ENCODE measurements around the gene PTMA. TPM values are rescaled to one million over a fixed set of nuclear protein-coding genes. Genes with fewer than 3 reads are reported as not detected.

PTMA gene
- total RNA-seq, 1 experiment from 2014 or later = 1,625 TPM

- Histone ChIP-seq H4K20me1 (ENCODE audit: low read length) (no peaks in the 10 kb centered on the region), H3K36me3 (ENCODE audit: low read depth, low read length) (no peaks in the 10 kb centered on the region), H3K4me1 (ENCODE audit: insufficient read depth, low read length) (no peaks in the 10 kb centered on the region), H3K79me2 (ENCODE audit: low read length) (no peaks in the 10 kb centered on the region), H3K27me3 (ENCODE audit: low read length) (no peaks in the 10 kb centered on the region), H3K4me3 (ENCODE audit: low read length) (no peak overlapping the region), H3K4me2 (ENCODE audit: low read length) (no peak overlapping the region), H3K9me3 (ENCODE audit: low read length) (no peaks in the 10 kb centered on the region), H3K27ac (ENCODE audit: low read length) (no peak overlapping the region), H3F3A (ENCODE audit: low read length, unreplicated experiment) (no peaks in the 10 kb centered on the region), H3K9me2 (replicated peaks; ENCODE audit: low read length) (no peaks in the 10 kb centered on the region), H3K9ac (ENCODE audit: low read length) (no peak overlapping the region), H2AFZ (ENCODE audit: low read length) (no peak overlapping the region)
- no TSS peak for BruUV-seq (replicated peaks)
- ChIA-PET POLR2A (ENCODE audit: unreplicated experiment) (no interaction called here), CTCF (interaction anchor here (0.5 kb wide), 1 partner anchor 21 kb away, joined by 4 read pairs; no protein-coding TSS in a partner anchor)
- TF ChIP-seq EZH2 (IDR thresholded peaks at IDR 0.05; ENCODE audit: low read length, unreplicated experiment) (no peak), EZH2phosphoT487 (IDR thresholded peaks at IDR 0.05; ENCODE audit: borderline replicate concordance, low read length) (no peak)
- TF ChIP-seq, protein P1, sequence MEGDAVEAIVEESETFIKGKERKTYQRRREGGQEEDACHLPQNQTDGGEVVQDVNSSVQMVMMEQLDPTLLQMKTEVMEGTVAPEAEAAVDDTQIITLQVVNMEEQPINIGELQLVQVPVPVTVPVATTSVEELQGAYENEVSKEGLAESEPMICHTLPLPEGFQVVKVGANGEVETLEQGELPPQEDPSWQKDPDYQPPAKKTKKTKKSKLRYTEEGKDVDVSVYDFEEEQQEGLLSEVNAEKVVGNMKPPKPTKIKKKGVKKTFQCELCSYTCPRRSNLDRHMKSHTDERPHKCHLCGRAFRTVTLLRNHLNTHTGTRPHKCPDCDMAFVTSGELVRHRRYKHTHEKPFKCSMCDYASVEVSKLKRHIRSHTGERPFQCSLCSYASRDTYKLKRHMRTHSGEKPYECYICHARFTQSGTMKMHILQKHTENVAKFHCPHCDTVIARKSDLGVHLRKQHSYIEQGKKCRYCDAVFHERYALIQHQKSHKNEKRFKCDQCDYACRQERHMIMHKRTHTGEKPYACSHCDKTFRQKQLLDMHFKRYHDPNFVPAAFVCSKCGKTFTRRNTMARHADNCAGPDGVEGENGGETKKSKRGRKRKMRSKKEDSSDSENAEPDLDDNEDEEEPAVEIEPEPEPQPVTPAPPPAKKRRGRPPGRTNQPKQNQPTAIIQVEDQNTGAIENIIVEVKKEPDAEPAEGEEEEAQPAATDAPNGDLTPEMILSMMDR (conservative IDR thresholded peaks at IDR 0.05; ENCODE audit: low read depth, low read length) = no peak
- no peak for DNase-seq
- intact Hi-C loops (cut with micrococcal nuclease) = no loop called here
- no peak for ATAC-seq
These were observed 9.3 kb upstream of the PTMA start for GRCh38 chr2:231699006-231699405.

DNA sequence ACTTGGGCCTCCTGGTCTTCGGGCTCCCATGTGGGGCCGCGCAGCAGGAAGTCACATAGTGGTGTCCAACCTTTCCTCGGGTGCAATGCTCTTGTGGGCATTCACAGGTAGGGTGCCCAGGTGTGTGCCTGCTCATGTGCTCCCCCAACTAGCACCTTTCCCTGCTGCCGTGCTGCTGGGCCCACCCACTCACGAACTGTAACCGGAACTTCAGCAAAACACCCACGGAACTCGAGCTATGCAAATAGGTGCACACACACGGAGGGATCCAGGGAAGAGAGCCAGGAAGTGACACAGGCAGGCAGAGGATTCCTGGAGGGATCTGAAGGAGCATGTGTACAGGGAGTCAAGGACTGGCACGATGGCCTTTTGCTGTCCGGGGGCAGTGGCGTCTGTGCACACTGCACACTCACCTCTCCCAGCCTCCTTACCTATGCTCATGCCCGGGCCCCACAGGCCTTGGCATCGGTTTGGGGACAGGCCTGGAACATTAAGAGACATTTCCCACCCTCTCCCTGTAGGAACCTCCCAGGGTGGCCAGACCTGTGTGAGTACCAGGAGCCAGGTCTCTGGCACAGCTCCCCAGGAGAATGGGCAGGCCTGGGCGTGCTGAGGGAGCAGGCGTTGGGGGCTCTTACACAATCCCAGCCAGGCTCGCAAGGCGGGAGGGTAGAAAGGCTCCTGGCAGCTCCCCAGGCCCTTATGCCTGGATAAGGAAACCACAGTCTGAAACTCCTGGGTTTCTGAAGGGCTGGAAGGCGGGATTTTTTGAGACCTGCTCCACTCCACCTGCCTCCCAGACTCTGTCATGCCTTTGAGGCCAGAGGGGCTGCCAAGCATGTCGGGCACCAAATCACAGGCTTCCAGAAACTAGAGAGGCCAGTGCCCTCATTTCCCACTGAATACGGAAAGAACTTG is 6.6 kb upstream of the PTMA start:
- no peak overlapping the region for H3K4me3 ChIP-seq (ENCODE audit: low read length)
- H3K27ac ChIP-seq (ENCODE audit: low read length) = no peak overlapping the region
- ATAC-seq (peak; percentile 16; the same call in 1 of the 2 replicates), DNase-seq (no peak)
- no peak overlapping the region for H3K9ac ChIP-seq (ENCODE audit: low read length)
- no peaks in the 10 kb centered on the region for H3K27me3 ChIP-seq (ENCODE audit: low read length)
- H3K36me3 ChIP-seq (ENCODE audit: low read depth, low read length) = no peaks in the 10 kb centered on the region
- no peak overlapping the region for H2AFZ ChIP-seq (ENCODE audit: low read length)
- TF ChIP-seq, protein P1 (conservative IDR thresholded peaks at IDR 0.05; ENCODE audit: low read depth, low read length) = no peak
- no peak for TF ChIP-seq EZH2 (IDR thresholded peaks at IDR 0.05; ENCODE audit: low read length, unreplicated experiment)
- TF ChIP-seq EZH2phosphoT487 (IDR thresholded peaks at IDR 0.05; ENCODE audit: borderline replicate concordance, low read length) = no peak
- ChIA-PET CTCF (no interaction called here), POLR2A (ENCODE audit: unreplicated experiment) (no interaction called here)
- H3K9me2 ChIP-seq (replicated peaks; ENCODE audit: low read length) = no peaks in the 10 kb centered on the region
- H3K9me3 ChIP-seq (ENCODE audit: low read length) = no peaks in the 10 kb centered on the region
- BruUV-seq (replicated peaks) = no TSS peak
- peaks cover 6% of the 10 kb centered on the region; the same call in 1 of the 2 replicates for H3K4me1 ChIP-seq (ENCODE audit: insufficient read depth, low read length)
- intact Hi-C loops (cut with micrococcal nuclease) = no loop called here
- H4K20me1 ChIP-seq (ENCODE audit: low read length) = no peaks in the 10 kb centered on the region
- no peaks in the 10 kb centered on the region for H3F3A ChIP-seq (ENCODE audit: low read length, unreplicated experiment)
- H3K79me2 ChIP-seq (ENCODE audit: low read length) = peaks cover 15% of the 10 kb centered on the region
- H3K4me2 ChIP-seq (ENCODE audit: low read length) = no peak overlapping the region

DNA sequence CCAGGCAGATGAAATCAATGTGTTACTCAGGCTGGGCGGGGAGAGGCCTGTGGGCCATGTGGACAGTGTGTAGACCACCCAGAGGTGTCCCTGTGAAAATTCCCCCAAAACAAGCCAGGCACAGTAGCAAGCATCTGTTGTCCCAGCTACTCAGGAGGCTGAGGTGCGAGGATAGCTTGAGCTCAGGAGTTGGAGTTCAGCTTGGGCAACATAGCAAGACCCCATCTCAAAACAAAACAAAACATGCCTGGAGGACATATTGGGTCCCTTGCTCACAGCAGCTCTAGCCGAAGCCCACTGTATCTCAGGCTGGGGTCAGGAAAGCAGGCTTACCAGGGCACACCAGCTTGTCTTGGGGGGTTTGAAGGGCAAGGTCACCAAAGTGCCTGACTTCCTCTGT is 4.3 kb upstream of the PTMA start:
- Histone ChIP-seq H3K4me2 (ENCODE audit: low read length) (no peak overlapping the region), H3F3A (ENCODE audit: low read length, unreplicated experiment) (no peaks in the 10 kb centered on the region), H3K4me1 (ENCODE audit: insufficient read depth, low read length) (peaks cover 12% of the 10 kb centered on the region), H3K27ac (ENCODE audit: low read length) (no peak overlapping the region), H4K20me1 (ENCODE audit: low read length) (peaks cover 6% of the 10 kb centered on the region), H3K9ac (ENCODE audit: low read length) (no peak overlapping the region), H3K36me3 (ENCODE audit: low read depth, low read length) (0 out of 2 replicates have a peak, but pooled peaks cover 2% of the 10 kb centered on the region), H3K9me3 (ENCODE audit: low read length) (no peaks in the 10 kb centered on the region), H3K4me3 (ENCODE audit: low read length) (no peak overlapping the region), H3K79me2 (ENCODE audit: low read length) (peaks cover 27% of the 10 kb centered on the region), H3K9me2 (replicated peaks; ENCODE audit: low read length) (no peaks in the 10 kb centered on the region), H2AFZ (ENCODE audit: low read length) (no peak overlapping the region), H3K27me3 (ENCODE audit: low read length) (no peaks in the 10 kb centered on the region)
- no TSS peak for BruUV-seq (replicated peaks)
- DNase-seq = no peak
- ChIA-PET CTCF (no interaction called here), POLR2A (ENCODE audit: unreplicated experiment) (interaction anchor here (0.6 kb wide), 1 partner anchor 16 kb away, joined by 4 read pairs; no protein-coding TSS in a partner anchor)
- ATAC-seq = no peak
- TF ChIP-seq EZH2 (IDR thresholded peaks at IDR 0.05; ENCODE audit: low read length, unreplicated experiment) (no peak), EZH2phosphoT487 (IDR thresholded peaks at IDR 0.05; ENCODE audit: borderline replicate concordance, low read length) (no peak)
- TF ChIP-seq, protein P1 (conservative IDR thresholded peaks at IDR 0.05; ENCODE audit: low read depth, low read length) = no peak
- intact Hi-C loops (cut with micrococcal nuclease) = no loop called here
